ENCODE data around the gene C2CD4D.

- TF ChIP-seq FOSL2 (IDR thresholded peaks at IDR 0.05) (no peak), FOSL2 (CRISPR knock-in tag; IDR thresholded peaks at IDR 0.05) (no peak), PBX3 (IDR thresholded peaks at IDR 0.05) (no peak), POLR2A (IDR thresholded peaks at IDR 0.05; ENCODE audit: low read length) (no peak), EP300 (IDR thresholded peaks at IDR 0.05) (no peak)
- TF ChIP-seq, protein P1, sequence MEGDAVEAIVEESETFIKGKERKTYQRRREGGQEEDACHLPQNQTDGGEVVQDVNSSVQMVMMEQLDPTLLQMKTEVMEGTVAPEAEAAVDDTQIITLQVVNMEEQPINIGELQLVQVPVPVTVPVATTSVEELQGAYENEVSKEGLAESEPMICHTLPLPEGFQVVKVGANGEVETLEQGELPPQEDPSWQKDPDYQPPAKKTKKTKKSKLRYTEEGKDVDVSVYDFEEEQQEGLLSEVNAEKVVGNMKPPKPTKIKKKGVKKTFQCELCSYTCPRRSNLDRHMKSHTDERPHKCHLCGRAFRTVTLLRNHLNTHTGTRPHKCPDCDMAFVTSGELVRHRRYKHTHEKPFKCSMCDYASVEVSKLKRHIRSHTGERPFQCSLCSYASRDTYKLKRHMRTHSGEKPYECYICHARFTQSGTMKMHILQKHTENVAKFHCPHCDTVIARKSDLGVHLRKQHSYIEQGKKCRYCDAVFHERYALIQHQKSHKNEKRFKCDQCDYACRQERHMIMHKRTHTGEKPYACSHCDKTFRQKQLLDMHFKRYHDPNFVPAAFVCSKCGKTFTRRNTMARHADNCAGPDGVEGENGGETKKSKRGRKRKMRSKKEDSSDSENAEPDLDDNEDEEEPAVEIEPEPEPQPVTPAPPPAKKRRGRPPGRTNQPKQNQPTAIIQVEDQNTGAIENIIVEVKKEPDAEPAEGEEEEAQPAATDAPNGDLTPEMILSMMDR (IDR thresholded peaks at IDR 0.05): no peak
Observed at GRCh38 chr1:151825204-151825603, 14.4 kb downstream of the C2CD4D start.
